Endometrial microvascular endothelial cells (primary cell): ENCODE data around the gene WDR70. TPM values are rescaled to one million over a fixed set of nuclear protein-coding genes. Genes with fewer than 3 reads are reported as not detected.
"Not testable (repeated sequence)": the region's sequence is repeated elsewhere in the genome, so short reads cannot be mapped to it uniquely, and the experiment has no call there.

Experiments used
- in situ Hi-C: cut with HindIII; loops from 2 replicates; pipeline ENCODE4 v1.10.0; 2017; ENCODE audit warnings: low sequenced_read_pairs, low pct_unique_long_range_greater_than_20kb; ENCODE audit errors: inconsistent ontology term
- total RNA-seq: library from RNA; depleted of rRNA; stranded (reverse); fragments of >200 nt; gene quantifications from one replicate; pipeline ENCODE4 v1.2.3, GENCODE V29; 2015; ENCODE audit errors: inconsistent ontology term

The WDR70 gene
- total RNA-seq, 1 donor from 2014 or later = 19.3 TPM

DNA sequence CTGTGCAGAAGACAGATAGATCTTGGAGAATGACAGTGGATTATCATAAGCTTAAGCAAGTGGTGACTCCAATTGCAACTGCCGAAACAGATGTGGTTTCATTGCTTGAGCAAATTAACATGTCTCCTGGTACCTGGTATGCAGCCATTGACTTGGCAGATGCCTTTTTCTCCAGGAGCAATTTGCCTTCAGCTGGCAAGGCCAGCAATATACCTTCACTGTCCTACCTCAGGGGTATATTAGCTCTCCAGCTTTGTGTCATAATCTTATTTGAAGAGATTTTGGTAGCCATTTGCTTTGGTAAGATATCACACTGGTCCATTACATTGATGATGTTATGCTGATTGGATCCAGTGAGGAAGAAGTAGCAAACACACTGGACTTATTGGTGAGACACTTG is 417.3 kb downstream of the WDR70 start:
- in situ Hi-C loops = not testable (repeated sequence)

DNA sequence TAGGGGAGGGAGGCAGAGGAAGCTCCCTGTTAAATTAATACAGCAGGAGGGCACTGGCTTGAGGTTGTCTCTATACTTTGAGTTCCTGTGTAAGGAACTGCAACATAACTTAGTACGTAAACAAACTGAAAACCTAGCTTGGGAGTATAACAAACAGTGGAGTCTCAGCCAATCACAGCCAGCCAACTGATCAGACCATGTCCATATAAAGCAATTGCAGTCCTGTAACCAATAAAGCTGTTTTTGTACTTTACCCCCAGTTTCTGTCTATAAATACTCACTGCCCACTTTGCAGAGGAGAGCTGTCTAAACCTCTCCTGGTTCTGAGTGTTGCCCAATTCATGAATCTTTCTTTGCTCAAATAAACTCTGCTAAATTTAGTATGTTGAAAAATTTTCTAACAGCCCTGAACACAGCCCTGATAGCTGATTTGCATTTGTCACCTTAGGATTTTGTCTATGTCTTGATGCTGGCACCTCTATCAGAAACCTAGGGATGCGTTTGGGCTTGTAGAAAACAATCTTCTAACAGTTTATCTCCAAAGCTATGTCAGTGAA is 420.8 kb downstream of the WDR70 start:
- in situ Hi-C loops = no loop called here

DNA sequence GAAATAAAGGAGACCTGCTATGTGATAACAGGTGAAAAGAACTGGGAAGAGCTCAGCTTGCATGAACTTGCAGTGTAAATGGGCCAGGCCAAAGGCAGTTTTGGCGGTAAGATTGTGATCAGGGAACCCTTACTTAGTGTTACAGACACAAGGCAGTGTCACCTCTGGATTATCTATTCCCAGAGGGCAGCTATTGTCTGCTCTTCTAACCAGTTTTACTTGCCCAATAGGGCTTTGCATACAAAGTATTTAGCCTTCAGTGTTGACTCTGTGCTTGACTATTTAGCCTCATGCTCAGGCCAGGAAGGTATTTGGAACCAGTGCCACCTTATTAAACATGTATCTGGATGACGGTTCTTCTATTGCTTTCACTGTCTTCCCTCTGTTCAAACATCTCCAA is 422.4 kb downstream of the WDR70 start:
- in situ Hi-C loops = no loop called here

Other genes starting within 250 kb of the WDR70 start
- gene CPLANE1, start 129.9 kb upstream of the WDR70 start, total RNA-seq = 13.9 TPM
- gene NUP155, start 8.2 kb upstream of the WDR70 start, total RNA-seq = 37.7 TPM